BE2C (cell line): ENCODE data around the gene SMIM21.

Experiments used
- DNase-seq: peaks from one replicate; pipeline ENCODE4 v3.0.0-alpha.2; 2020
- H3K27me3 ChIP-seq: fragments of 250-450 bp; sonication (Bioruptor Pico); 2 replicates; pipeline ENCODE4 v1.5.1; 2020; ENCODE audit warnings: mild to moderate bottlenecking
- H3K36me3 ChIP-seq: fragments of 250-450 bp; sonication (Bioruptor Pico); 2 replicates; pipeline ENCODE4 v1.5.1; 2020; ENCODE audit warnings: mild to moderate bottlenecking
- H3K4me1 ChIP-seq: fragments of 250-450 bp; sonication (Bioruptor Pico); 2 replicates; pipeline ENCODE4 v1.5.1; 2020
- H3K4me3 ChIP-seq: 2 replicates; pipeline ENCODE4 v1.5.1; 2011; ENCODE audit warnings: low read depth, low read length
- H3K9me3 ChIP-seq: fragments of 250-450 bp; sonication (Bioruptor Pico); 2 replicates; pipeline ENCODE4 v1.5.1; 2020
- CTCF ChIP-seq: IDR thresholded peaks from 2 replicates; pipeline ENCODE4 v1.5.1; 2012; ENCODE audit warnings: mild to moderate bottlenecking, low read depth, low read length

Gene SMIM21

GRCh38 chr18:75438891-75439290 is 11.4 kb upstream of the SMIM21 start:
- Histone ChIP-seq H3K36me3 (no peaks in the 10 kb centered on the region), H3K9me3 (no peaks in the 10 kb centered on the region), H3K4me3 (no peak overlapping the region), H3K27me3 (no peaks in the 10 kb centered on the region; the same call in 1 of the 2 replicates), H3K4me1 (no peaks in the 10 kb centered on the region)
- no peak for DNase-seq
- TF ChIP-seq CTCF, result no peak

DNA sequence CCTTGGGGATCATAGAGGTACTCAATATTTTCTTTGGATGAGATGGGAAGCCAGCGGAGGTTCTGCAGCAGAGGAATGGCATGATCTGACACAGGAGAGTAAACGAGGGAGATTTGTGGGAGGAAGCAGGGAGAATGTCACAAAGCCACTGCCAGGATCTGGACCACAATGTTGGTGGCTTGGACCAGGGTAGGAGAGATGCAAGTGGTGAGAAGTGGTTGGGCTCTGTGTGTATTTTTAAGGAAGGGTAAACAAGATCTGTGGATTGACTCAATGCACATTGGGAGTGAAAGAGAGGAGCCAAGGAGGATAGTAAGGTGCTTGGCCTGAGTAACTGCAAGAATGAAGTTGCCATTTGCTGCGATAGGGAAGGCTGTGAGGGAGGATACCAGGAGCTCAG is 10.5 kb upstream of the SMIM21 start:
- Histone ChIP-seq H3K27me3 (no peaks in the 10 kb centered on the region; the same call in 1 of the 2 replicates), H3K36me3 (no peaks in the 10 kb centered on the region), H3K9me3 (no peaks in the 10 kb centered on the region), H3K4me3 (no peak overlapping the region), H3K4me1 (no peaks in the 10 kb centered on the region)
- TF ChIP-seq CTCF, result no peak
- no peak for DNase-seq

GRCh38 chr18:75433098-75433497 is 5.6 kb upstream of the SMIM21 start:
- no peaks in the 10 kb centered on the region for H3K4me1 ChIP-seq
- no peak for DNase-seq
- H3K27me3 ChIP-seq, result no peaks in the 10 kb centered on the region; the same call in 1 of the 2 replicates
- TF ChIP-seq CTCF, result no peak
- no peaks in the 10 kb centered on the region for H3K9me3 ChIP-seq
- no peak overlapping the region for H3K4me3 ChIP-seq
- H3K36me3 ChIP-seq, result no peaks in the 10 kb centered on the region

DNA sequence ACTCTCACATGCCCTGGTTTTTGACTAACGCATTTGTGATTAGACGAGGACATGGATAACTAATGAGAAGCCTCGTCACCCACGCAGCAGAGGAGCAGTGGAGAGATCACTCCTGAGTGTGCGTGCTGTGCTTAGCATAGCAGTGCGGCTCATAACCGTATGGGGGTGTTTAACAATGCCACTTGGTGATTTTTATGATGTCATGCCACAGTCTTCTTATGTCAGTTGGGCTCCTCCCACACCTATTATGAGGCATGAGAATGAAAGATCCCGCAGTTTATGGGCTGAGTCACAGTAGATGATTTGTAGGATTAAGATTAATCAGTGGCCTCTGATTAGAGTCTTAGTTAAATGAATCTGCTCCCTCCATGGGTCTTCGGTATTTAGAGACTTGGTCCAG is 2.5 kb upstream of the SMIM21 start:
- Histone ChIP-seq H3K36me3 (no peaks in the 10 kb centered on the region), H3K4me1 (no peaks in the 10 kb centered on the region), H3K4me3 (no peak overlapping the region), H3K27me3 (no peaks in the 10 kb centered on the region; the same call in 1 of the 2 replicates), H3K9me3 (no peaks in the 10 kb centered on the region)
- no peak for TF ChIP-seq CTCF
- DNase-seq, result no peak

DNA sequence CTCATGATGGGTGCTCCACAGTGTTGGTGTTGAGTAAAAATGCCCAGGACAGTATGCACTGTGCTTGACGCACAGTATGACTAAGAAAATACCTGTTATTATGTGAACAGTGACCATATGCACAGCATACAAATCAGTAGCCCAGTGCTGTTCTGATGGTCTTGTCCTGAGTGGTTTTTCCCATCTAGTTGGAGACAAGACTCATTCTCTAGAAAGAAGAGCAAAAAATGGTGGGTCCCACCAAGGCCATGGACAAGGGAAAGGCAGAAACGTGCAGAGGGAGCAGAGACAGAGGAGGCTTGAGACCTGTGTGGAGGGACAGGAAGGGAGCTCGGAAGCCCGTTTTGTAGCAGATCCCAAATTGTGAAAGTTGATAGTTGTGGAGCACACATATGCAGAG is 987 bp upstream of the SMIM21 start:
- H3K9me3 ChIP-seq, result no peaks in the 10 kb centered on the region
- DNase-seq, result no peak
- H3K36me3 ChIP-seq, result no peaks in the 10 kb centered on the region
- no peak overlapping the region for H3K4me3 ChIP-seq
- H3K27me3 ChIP-seq, result no peaks in the 10 kb centered on the region; the same call in 1 of the 2 replicates
- H3K4me1 ChIP-seq, result no peaks in the 10 kb centered on the region
- no peak for TF ChIP-seq CTCF

- Histone ChIP-seq H3K27me3 (no peaks in the 10 kb centered on the region), H3K9me3 (no peaks in the 10 kb centered on the region), H3K4me1 (no peaks in the 10 kb centered on the region), H3K36me3 (no peaks in the 10 kb centered on the region), H3K4me3 (no peak overlapping the region)
- no peak for DNase-seq
- no peak for TF ChIP-seq CTCF
Observed at GRCh38 chr18:75422341-75422910, 5.1 kb downstream of the SMIM21 start.
